NCI-H524 treated with DMSO at 0.1 percent for 48 hours (cell line): ENCODE measurements around the gene ADRA1B.

Experiments used
- DNase-seq: peaks from one replicate; lab custom pipeline; 2025; lab: John Stamatoyannopoulos, UW

ADRA1B gene

GRCh38 chr5:159915904-159916840, at the start of gene ADRA1B:
ADRA1B (plus strand) TSS chr5:159916482; CDS start chr5:159916906, 424 bp downstream.
- DNase-seq: peak; percentile 3

DNA sequence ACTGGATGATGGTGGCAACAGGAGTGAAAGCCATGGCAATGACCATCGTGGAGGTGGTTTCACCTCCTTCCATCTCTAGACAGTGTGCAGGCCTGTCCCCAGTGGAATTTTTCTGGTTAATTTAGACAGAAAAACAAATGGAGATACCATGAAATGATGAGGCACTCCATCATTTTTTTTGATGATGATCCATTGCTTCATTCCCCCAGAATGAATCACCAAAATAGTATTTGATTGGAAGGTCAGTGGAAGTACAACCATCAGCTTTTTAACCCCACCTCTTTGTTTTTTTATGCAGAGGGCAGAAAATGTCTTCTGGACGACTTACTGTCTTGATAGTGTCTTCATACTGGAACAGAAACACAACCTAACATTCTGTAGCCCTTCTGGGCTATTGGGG, 42.6 kb upstream of the ADRA1B start:
- no peak for DNase-seq

DNA sequence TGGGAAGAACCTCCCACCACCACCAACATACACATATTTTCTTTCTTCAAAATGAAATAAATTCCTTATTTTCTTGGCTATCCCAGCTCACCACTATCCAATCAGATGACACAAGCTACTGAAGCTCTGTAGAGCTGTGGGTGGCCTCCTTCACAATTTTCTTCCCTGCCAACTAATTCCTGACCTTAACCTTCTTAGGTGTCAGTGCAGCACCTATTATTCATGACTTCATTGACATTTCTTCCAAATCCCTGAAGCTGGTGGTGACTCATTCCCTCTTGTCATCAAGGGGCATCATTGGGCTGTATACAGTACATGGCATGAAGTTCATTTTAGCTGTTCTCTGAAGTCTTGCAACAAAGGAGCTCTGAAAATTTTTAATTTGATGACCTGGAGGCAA, 42.0 kb upstream of the ADRA1B start:
- DNase-seq: no peak

GRCh38 chr5:159877016-159877415, 39.3 kb upstream of the ADRA1B start:
- no peak for DNase-seq

DNA sequence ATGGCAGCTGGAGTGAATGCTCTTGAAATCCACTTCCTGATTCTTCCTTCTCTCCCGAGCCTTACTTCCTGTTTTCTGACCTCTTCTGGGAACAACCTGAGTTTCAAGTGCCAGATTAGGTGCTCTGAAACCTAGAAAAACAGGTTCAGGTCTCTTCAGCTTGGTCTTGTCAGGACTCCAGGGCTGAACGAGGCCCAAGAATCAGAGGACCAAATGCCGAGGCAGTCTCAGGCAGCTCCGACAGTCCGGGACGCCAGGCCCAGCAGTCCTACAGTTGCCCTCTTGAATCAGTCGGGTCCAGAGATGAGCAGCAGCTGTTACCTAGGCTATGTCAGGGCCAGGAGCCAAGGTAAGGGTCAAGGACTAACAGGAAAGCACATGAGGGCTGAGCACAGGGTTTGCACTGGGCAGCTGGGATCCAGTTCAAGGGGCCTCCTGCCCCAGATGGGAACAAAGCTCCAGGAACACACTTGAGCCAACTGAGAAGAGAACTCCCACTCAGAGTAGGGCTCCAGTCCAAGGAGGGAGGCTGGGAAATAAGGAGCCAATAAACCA, 38.3 kb upstream of the ADRA1B start:
- DNase-seq: peak; percentile 6

DNA sequence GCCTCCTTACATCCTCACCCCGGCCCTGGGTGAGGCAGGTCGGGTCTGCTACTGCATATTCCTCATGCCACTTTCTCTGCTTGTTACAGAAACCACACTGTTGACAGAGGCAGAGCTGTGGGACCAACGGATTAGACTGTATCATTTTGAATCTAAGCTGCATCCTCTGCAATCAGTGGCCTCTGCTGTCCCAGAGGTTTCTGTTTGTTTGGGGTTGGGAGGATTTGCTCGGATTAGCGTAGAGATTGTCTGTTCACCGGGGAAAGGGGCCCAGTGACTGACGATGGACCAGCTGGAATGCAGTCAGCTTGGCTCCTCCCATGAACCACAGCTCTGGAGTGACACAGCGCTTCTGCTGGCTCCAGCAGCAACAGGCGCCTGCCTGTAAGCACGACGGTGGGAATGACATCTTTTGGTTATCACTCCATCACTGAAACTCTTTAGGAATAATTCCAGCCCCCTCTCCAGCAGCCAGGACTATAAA, 37.3 kb upstream of the ADRA1B start:
- peak; percentile 64 for DNase-seq

GRCh38 chr5:159880676-159881075, 35.6 kb upstream of the ADRA1B start:
- no peak for DNase-seq

DNA sequence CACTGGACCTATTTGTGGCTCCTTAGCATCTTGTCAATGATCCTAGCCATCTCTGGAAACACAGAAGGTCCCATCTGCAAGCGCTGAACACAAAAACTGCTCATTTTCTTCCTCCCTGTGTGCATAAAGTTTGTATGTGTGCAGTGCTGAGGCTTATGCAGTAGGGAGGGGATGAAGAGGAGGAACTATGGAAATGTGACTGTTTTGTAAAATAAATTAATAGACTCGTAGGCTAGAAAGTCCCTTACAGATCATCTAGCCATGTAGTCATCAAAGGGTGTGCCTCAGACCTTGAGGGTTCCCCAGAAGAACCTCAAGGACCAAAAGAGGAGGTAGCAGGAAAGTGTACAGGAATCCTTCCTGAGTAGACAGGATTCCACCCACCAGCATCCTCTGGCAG, 34.3 kb upstream of the ADRA1B start:
- no peak for DNase-seq

GRCh38 chr5:159883522-159883950, 32.7 kb upstream of the ADRA1B start:
- no peak for DNase-seq

DNA sequence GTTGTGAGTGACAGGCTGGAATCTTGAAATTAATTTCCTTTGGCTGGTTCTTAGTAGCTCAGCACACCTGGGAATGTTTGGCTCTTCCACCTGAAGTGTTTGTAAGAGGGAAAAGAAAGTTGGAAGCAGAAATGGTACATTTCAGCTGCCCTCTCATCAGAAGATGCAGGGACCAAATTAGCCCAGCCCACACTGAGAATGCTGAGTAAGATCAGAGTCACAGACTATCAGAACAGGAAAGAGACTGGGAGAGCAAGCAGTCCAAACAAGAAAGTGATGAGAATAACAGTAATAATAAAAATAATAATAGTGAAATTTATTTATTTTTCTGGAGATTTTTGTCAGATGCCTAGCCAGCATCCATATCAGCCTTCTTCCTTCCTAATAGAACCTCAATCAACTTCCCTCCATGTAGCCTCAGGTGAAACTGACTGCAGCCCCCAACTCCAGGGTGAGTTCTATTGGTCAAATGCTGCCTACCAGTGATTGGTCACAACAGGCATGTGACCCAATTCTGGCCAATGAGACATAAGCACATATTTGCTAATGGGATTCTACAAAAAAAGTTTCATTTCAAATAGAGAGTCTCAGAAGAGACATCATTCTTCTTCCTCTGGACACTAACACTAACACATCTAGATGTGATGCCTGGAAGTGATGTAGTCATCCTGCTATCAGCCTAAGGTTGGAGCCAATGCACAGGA, 31.2 kb upstream of the ADRA1B start:
- no peak for DNase-seq

GRCh38 chr5:159886296-159886695, 30.0 kb upstream of the ADRA1B start:
- no peak for DNase-seq

DNA sequence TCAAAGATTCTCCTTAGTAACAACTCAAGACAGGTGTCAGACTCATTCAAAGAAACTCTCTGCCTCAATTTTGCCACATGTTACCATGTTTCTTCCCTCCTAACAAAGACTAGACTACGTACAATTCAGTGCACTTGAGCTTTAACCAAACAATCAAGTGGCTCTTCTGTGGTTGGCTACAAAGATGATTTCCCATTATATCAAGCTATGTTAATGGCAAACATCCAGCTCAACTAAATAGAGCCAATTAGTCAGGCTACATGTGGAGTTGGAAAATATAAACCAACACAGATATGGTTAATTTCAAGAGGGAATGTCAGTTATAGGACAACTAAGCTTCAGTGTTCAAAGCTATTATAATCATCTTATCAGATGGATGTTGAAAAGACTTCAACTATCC, 29.2 kb upstream of the ADRA1B start:
- no peak for DNase-seq

DNA sequence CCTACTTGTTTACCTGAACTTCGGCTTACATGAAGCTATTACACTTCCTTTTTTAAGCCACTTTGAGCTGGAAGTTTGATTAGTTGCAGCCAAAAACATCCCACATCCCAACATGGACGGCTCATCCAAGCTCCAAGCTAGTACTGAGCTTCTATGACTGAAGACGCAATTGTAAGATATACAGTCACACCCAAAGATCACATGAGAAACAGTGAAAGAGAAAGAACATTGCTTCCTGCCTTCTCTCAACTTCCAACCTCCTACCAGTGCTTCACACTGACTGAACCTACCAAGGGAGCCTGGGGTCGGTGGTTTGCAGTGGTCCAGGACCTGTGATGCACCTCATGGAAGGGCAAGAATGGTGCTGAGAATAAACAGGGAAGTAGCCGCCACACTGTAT, 27.4 kb upstream of the ADRA1B start:
- no peak for DNase-seq

GRCh38 chr5:159890141-159890540, 26.1 kb upstream of the ADRA1B start:
- no peak for DNase-seq

DNA sequence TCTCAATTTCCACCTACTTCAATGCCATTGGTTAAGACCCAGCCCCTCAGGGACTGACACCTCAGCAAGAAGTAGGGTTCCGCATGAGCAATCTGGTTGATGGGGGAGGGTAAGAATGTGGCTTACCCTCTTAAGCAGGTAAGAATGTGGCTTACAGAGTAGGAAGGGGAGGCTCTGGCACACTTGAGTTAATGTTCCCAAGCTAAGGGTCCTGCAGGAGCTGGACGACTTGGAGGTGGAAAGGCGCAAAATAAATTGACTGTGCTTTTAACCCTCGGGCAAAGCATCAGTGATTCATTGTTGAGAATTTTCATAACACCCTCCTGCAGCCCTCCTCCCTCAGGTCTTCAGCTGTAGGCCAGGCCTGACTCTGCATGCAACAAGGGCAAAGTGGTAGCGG, 24.9 kb upstream of the ADRA1B start:
- no peak for DNase-seq

- DNase-seq: no peak
Observed at GRCh38 chr5:159893040-159893695, 23.1 kb upstream of the ADRA1B start.

DNA sequence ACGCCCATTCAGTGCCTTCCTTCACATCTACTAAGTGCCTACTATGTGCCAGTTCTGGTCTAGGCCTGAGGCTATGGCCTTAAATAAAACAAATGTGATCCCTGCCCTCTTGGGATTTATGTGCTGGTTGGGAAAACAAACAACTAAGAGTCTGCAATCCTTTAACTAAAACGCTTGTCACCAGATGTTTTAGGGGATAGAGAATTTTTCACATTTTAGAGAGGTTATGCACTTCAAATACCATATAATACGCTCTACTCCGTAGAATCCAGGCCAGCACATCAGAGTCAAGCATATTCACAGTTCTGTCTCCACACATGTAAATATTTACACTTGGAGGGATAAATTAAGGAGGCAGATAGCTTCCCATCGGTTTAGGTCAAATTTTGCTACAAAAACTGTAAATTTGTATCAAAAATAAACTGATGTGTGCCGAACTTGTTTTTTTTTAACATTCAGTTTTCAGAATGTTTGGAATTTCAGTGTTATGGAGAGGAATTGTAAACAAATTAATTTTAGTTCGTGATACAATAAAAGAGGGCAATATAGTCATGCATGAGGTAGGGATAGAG, 22.0 kb upstream of the ADRA1B start:
- no peak for DNase-seq

DNA sequence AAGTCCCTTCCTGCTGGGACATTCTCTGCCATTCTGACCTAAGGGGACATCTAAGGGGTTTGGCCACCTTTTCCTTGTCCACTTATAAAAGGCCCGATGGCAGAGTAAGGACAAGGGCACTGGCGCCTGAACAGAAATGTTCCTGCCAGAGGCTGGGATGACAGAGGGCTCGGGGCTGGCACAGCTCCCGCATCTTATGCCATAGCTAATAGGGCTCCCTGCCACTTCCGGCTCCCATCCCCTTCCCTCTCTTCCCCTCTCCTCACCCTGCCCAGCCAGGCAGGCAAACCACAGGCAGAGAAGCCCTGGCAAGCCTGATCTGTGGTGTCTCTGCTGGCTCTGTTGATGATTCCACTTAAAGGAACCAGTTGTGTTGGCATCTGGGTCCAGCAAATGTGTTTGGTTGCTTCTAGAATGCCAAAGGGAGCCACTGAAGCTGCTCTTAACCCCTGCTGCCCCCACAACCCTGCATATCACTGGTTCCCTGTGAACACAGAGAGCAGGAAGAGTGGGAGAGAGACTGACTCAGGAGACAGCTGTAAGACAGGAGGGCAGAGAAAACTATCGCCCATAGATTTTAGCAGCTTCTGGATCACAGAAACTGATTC, 18.4 kb upstream of the ADRA1B start:
- DNase-seq: no peak

DNA sequence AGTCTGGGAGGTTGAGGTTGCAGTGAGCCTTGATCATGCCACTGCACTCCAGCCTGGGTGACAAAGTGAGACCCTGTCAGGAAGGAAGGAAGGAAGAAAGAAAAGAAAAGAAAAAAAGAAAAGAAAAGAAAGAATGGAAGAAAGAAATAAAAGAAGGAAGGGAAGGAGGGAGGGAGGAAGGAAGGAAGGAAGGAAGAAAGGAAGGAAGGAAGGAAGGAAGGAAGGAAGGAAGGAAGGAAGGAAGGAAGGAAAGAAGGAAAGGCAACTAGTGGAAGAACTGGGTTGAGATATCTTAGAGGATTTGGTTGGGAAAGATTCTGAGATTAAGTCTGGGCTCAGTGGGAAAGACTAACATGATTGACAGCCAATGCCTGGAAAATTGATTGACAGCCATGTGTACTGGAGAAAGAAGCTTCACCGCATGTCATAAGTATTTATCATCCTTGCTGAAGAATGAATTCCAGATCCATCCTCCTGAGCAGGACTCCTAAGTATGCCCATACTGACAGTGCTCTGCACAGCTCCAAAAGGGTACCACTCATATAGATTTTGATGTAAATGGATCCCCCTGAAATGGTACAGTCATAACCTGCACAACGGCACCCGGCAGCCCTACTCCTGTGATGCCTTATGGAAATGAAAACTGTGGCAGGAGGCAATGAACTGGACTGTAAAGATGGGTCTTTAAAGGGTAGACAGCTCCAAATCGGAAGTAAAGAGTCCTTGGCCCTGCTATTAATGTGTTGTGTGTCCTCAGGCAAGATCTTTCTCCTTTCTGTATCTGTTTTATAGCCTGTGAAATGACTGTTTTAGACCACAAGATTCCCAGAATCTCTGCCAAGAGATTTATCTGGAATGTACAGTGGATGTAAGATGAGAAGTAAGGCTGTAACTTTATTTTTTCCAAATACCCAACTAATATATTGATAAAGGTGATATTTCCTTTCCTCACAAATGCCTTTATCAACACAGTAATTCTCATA, 16.9 kb upstream of the ADRA1B start:
- DNase-seq: no peak

DNA sequence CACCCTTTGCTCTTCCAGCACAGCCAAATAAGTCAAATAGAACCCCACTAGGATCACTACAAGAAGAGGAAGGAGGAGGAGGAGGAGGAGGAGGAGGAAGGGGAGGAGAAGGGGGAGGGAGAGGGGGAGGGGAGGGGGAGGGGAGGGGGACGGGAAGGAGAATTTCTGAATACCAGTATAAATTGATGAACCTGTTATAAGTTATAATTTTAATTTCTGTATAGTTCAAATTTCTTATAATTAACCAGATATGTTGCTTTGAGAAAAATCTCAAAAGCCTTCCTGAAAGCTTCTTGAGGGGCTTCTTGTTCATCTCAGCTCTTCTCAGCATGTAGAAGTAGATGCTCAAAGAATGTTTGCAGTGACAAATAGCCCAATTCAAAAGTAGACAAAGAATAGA, 15.0 kb upstream of the ADRA1B start:
- no peak for DNase-seq
